HEK293 (cell line): ENCODE data around the gene ABCA5.

Source experiments
- CTCF ChIA-PET: fragments of 350-600 bp; formaldehyde crosslinking; extraction: SDS; loops from one replicate; lab custom pipeline; 2021; ENCODE audit warnings: antibody characterized with exemption; lab: Yijun Ruan, JAX
- POLR2A ChIA-PET: fragments of 300-600 bp; formaldehyde crosslinking; extraction: SDS; loops from one replicate; lab custom pipeline; 2020; ENCODE audit warnings: antibody characterized with exemption, inconsistent platforms; lab: Yijun Ruan, JAX
- H3K27ac ChIP-seq: fragments of 200-500 bp; sonication (Bioruptor generic); 2 replicates; pipeline ENCODE4 v1.5.1; 2014; ENCODE audit warnings: low read depth, low read length, control low read depth, inconsistent platforms; ENCODE audit errors: extremely low read depth
- H3K36me3 ChIP-seq, 2 experiments: fragments of 200-500 bp in 1 of 2; sonication (Bioruptor generic) in 1 of 2; 1 replicate in 1 of 2; 2 replicates in 1 of 2; pipeline ENCODE4 v1.5.1; 2014 to 2017; ENCODE audit warnings: inconsistent platforms in 2 of 2, low read length in 2 of 2; ENCODE audit not compliant: control insufficient read depth in 2 of 2, insufficient read depth in 1 of 2
- H3K4me1 ChIP-seq: fragments of 200-500 bp; sonication (Bioruptor generic); 2 replicates; pipeline ENCODE4 v1.5.1; 2014; ENCODE audit warnings: mild to moderate bottlenecking, low read length, inconsistent platforms; ENCODE audit not compliant: control insufficient read depth, insufficient read depth
- H3K4me3 ChIP-seq: 2 replicates; pipeline ENCODE4 v1.5.1; 2011; ENCODE audit warnings: low read depth, mild to moderate bottlenecking, control low read depth, low read length, moderate library complexity
- H3K9me3 ChIP-seq: fragments of 200-500 bp; sonication (Bioruptor generic); 2 replicates; pipeline ENCODE4 v1.5.1; 2014; ENCODE audit warnings: low read depth, low read length, inconsistent platforms; ENCODE audit not compliant: control insufficient read depth, insufficient read depth
- GLIS2 ChIP-seq: fragments of 450-650 bp; formaldehyde crosslinking; IDR thresholded peaks from 2 replicates; pipeline ENCODE4 v1.5.1; 2016; ENCODE audit warnings: missing biosample characterization, missing genetic modification characterization
- INSM2 ChIP-seq: fragments of 450-650 bp; formaldehyde crosslinking; IDR thresholded peaks from 2 replicates; pipeline ENCODE4 v1.5.1; 2016; ENCODE audit warnings: missing biosample characterization, missing genetic modification characterization
- KLF7 ChIP-seq: fragments of 450-650 bp; formaldehyde crosslinking; IDR thresholded peaks from 2 replicates; pipeline ENCODE4 v1.5.1; 2016; ENCODE audit warnings: missing biosample characterization, missing genetic modification characterization, borderline replicate concordance
- PATZ1 ChIP-seq: fragments of 450-650 bp; formaldehyde crosslinking; IDR thresholded peaks from 2 replicates; pipeline ENCODE4 v1.5.1; 2016; ENCODE audit warnings: missing biosample characterization, missing genetic modification characterization
- SETDB1 ChIP-seq: IDR thresholded peaks from one replicate; pipeline ENCODE4 v1.6.1; 2017; ENCODE audit warnings: mild to moderate bottlenecking, low read length, moderate library complexity, mixed read lengths; ENCODE audit not compliant: insufficient read length
- TRIM28 ChIP-seq: IDR thresholded peaks from 2 replicates; pipeline ENCODE4 v1.6.1; 2011; ENCODE audit warnings: low read length, control low read depth, borderline replicate concordance
- WT1 ChIP-seq: fragments of 450-650 bp; formaldehyde crosslinking; IDR thresholded peaks from 2 replicates; pipeline ENCODE4 v1.5.1; 2016; ENCODE audit warnings: missing biosample characterization, missing genetic modification characterization
- ZFP69B ChIP-seq: fragments of 450-650 bp; formaldehyde crosslinking; IDR thresholded peaks from 2 replicates; pipeline ENCODE4 v1.5.1; 2016; ENCODE audit warnings: missing biosample characterization, missing genetic modification characterization
- ZNF16 ChIP-seq: fragments of 450-650 bp; formaldehyde crosslinking; IDR thresholded peaks from 2 replicates; pipeline ENCODE4 v1.5.1; 2016; ENCODE audit warnings: low read depth, missing biosample characterization, missing genetic modification characterization
- ZNF169 ChIP-seq: fragments of 450-650 bp; formaldehyde crosslinking; IDR thresholded peaks from 2 replicates; pipeline ENCODE4 v1.5.1; 2016; ENCODE audit warnings: missing biosample characterization, missing genetic modification characterization
- ZNF221 ChIP-seq: fragments of 450-650 bp; formaldehyde crosslinking; IDR thresholded peaks from 2 replicates; pipeline ENCODE4 v1.5.1; 2017; ENCODE audit warnings: missing biosample characterization, missing genetic modification characterization, borderline replicate concordance
- ZNF280D ChIP-seq: fragments of 450-650 bp; formaldehyde crosslinking; IDR thresholded peaks from 2 replicates; pipeline ENCODE4 v1.5.1; 2016; ENCODE audit warnings: missing biosample characterization, missing genetic modification characterization
- ZNF521 ChIP-seq: fragments of 450-650 bp; formaldehyde crosslinking; IDR thresholded peaks from 2 replicates; pipeline ENCODE4 v1.5.1; 2017; ENCODE audit warnings: missing biosample characterization, mild to moderate bottlenecking, missing genetic modification characterization
- ZNF621 ChIP-seq: fragments of 450-650 bp; formaldehyde crosslinking; IDR thresholded peaks from 2 replicates; pipeline ENCODE4 v1.5.1; 2017; ENCODE audit warnings: missing biosample characterization, missing genetic modification characterization
- ZNF626 ChIP-seq: fragments of 450-650 bp; sonication (Bioruptor Pico); formaldehyde crosslinking; IDR thresholded peaks from 2 replicates; pipeline ENCODE4 v1.5.1; 2018; ENCODE audit warnings: missing biosample characterization, missing genetic modification characterization, inconsistent platforms
- TF ChIP-seq, protein P1 (sequence below): fragments of 450-650 bp; formaldehyde crosslinking; IDR thresholded peaks from 2 replicates; pipeline ENCODE4 v1.5.1; 2016; ENCODE audit warnings: missing biosample characterization, missing genetic modification characterization

Gene ABCA5

DNA sequence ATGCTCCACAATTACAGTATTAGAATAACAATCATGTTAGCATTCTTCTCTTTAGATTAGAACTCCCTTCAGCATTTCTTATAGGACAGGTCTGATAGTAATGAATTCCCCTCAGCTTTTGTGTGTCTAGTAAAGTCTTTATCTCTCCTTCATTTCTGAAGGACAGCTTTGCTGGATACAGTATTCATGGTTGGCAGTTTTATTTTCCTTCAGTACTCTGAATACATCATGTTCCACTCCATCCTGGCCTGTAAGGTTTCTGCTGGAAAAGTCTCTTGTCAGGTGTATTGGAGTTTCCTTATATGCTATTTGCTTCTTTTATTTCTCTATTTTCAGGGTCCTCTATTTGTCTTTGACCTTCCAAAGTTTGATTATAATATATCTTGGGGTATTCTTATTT is 94.3 kb downstream of the ABCA5 start:
- Histone ChIP-seq H3K4me1 (no peaks in the 10 kb centered on the region), H3K27ac (no peak overlapping the region), H3K4me3 (no peak overlapping the region), H3K9me3 (no peaks in the 10 kb centered on the region), H3K36me3 (no peaks in the 10 kb centered on the region)
- ChIA-PET POLR2A (no interaction called here), CTCF (interaction anchor here (1.8 kb wide), 1 partner anchor 461 kb away, joined by 10 read pairs; no protein-coding TSS in a partner anchor)
- TF ChIP-seq SETDB1: peak; percentile 96
- TF ChIP-seq ZFP69B: no peak

DNA sequence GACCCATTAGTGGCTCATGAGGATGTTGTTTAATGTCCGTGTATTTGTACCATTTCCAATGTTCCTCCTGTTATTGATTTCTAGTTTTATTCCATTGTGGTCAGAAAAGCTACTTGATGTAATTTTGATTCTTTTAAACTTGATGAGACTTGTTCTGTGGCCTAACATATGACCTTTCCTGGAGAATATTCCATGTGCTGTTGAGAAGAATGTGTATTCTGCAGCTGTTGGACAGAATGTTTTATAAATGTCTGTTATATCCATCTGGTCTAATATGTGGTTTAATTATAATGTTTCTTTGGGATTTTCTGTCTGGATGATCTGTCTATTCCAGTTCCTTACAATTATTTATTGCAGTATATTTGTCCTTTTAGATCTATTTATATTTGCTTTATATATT is 95.4 kb downstream of the ABCA5 start:
- H3K36me3 ChIP-seq: no peaks in the 10 kb centered on the region
- no peak overlapping the region for H3K27ac ChIP-seq
- H3K4me3 ChIP-seq: no peak overlapping the region
- no peaks in the 10 kb centered on the region for H3K9me3 ChIP-seq
- POLR2A ChIA-PET: no interaction called here
- CTCF ChIA-PET: interaction anchor here (1.2 to 1.9 kb wide), 2 partner anchors 13 to 460 kb away, joined by 4 to 7 read pairs; no protein-coding TSS in a partner anchor
- TF ChIP-seq ZNF521 (tag by site-specific recombination) (no peak), PATZ1 (tag by site-specific recombination) (no peak), ZNF221 (no peak), ZNF621 (tag by site-specific recombination) (no peak), INSM2 (tag by site-specific recombination) (no peak), KLF7 (tag by site-specific recombination) (no peak), TRIM28 (no peak), ZNF16 (no peak), ZNF280D (tag by site-specific recombination) (no peak), ZNF626 (no peak), GLIS2 (tag by site-specific recombination) (no peak), ZNF169 (no peak), WT1 (tag by site-specific recombination) (no peak)
- TF ChIP-seq, protein P1, sequence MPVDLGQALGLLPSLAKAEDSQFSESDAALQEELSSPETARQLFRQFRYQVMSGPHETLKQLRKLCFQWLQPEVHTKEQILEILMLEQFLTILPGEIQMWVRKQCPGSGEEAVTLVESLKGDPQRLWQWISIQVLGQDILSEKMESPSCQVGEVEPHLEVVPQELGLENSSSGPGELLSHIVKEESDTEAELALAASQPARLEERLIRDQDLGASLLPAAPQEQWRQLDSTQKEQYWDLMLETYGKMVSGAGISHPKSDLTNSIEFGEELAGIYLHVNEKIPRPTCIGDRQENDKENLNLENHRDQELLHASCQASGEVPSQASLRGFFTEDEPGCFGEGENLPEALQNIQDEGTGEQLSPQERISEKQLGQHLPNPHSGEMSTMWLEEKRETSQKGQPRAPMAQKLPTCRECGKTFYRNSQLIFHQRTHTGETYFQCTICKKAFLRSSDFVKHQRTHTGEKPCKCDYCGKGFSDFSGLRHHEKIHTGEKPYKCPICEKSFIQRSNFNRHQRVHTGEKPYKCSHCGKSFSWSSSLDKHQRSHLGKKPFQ: no peak
- no peaks in the 10 kb centered on the region for H3K4me1 ChIP-seq
